HG03097 (cell line): ENCODE results near the gene DPYSL4.

Source experiments
- ATAC-seq: cut with Tn5 transposase; IDR thresholded peaks from one replicate; pipeline ENCODE4 v1.9.1; 2021; ENCODE audit not compliant: unreplicated experiment, low FRiP score

The DPYSL4 gene

GRCh38 chr10:132253092-132253687, 66.4 kb downstream of the DPYSL4 start:
- no peak for ATAC-seq

GRCh38 chr10:132254841-132255240, 68.1 kb downstream of the DPYSL4 start:
- no peak for ATAC-seq
